Loucy (cell line): Measurements from ENCODE around the gene GCK.

Experiments used
- H2AFZ ChIP-seq: fragments of 200-600 bp; sonication (generic); 2 replicates; pipeline ENCODE4 v1.6.0; 2016; ENCODE audit warnings: antibody characterized with exemption, mild to moderate bottlenecking, low read length, moderate library complexity
- H3F3A ChIP-seq: fragments of 200-600 bp; 2 replicates; pipeline ENCODE4 v1.6.0; 2016; ENCODE audit warnings: antibody characterized with exemption, low read depth, mild to moderate bottlenecking
- H3K27me3 ChIP-seq: fragments of 200-600 bp; sonication (generic); 2 replicates; pipeline ENCODE4 v1.6.1; 2014; ENCODE audit warnings: low read length, mild to moderate bottlenecking; ENCODE audit not compliant: insufficient read depth, poor library complexity, severe bottlenecking
- H3K36me3 ChIP-seq: fragments of 200-600 bp; sonication (generic); 2 replicates; pipeline ENCODE4 v1.6.1; 2016; ENCODE audit warnings: low read length; ENCODE audit not compliant: insufficient read depth
- H3K4me1 ChIP-seq: fragments of 200-600 bp; sonication (generic); 2 replicates; pipeline ENCODE4 v1.5.1; 2014; ENCODE audit warnings: low read length, mild to moderate bottlenecking; ENCODE audit not compliant: insufficient read depth, poor library complexity, severe bottlenecking
- H3K4me2 ChIP-seq: fragments of 200-600 bp; sonication (generic); 2 replicates; pipeline ENCODE4 v1.6.0; 2014; ENCODE audit warnings: antibody characterized with exemption, low read length, low read depth, mild to moderate bottlenecking; ENCODE audit not compliant: poor library complexity, severe bottlenecking
- H3K4me3 ChIP-seq: fragments of 200-600 bp; sonication (generic); 2 replicates; pipeline ENCODE4 v1.5.1; 2014; ENCODE audit warnings: low read length, mild to moderate bottlenecking, mixed read lengths; ENCODE audit not compliant: poor library complexity, severe bottlenecking
- H3K79me2 ChIP-seq: fragments of 200-600 bp; sonication (generic); 2 replicates; pipeline ENCODE4 v1.6.1; 2014; ENCODE audit warnings: low read length; ENCODE audit not compliant: insufficient read depth
- H3K9ac ChIP-seq: fragments of 200-600 bp; sonication (generic); 2 replicates; pipeline ENCODE4 v1.6.0; 2014; ENCODE audit warnings: mild to moderate bottlenecking, low read depth, low read length, moderate library complexity; ENCODE audit not compliant: poor library complexity, severe bottlenecking
- H3K9me2 ChIP-seq: fragments of 200-600 bp; sonication (generic); replicated peaks from 2 replicates; pipeline ENCODE4 v1.6.1; 2016; ENCODE audit warnings: low read depth, low read length, mixed read lengths
- H3K9me3 ChIP-seq: fragments of 200-600 bp; sonication (generic); 2 replicates; pipeline ENCODE4 v1.6.1; 2014; ENCODE audit warnings: mild to moderate bottlenecking, antibody characterized with exemption, low read length, low read depth; ENCODE audit not compliant: insufficient read depth
- H4K20me1 ChIP-seq: fragments of 200-600 bp; sonication (generic); 2 replicates; pipeline ENCODE4 v1.6.0; 2014; ENCODE audit warnings: antibody characterized with exemption, low read length, mild to moderate bottlenecking; ENCODE audit not compliant: insufficient read depth, poor library complexity, severe bottlenecking
- CTCF ChIP-seq: fragments of 200-600 bp; sonication (generic); conservative IDR thresholded peaks from 2 replicates; pipeline ENCODE4 v1.5.1; 2014; ENCODE audit warnings: mild to moderate bottlenecking, antibody characterized with exemption, low read length
- EZH2phosphoT487 ChIP-seq: fragments of 200-600 bp; IDR thresholded peaks from 2 replicates; pipeline ENCODE4 v1.6.1; 2018; ENCODE audit warnings: antibody characterized with exemption, mild to moderate bottlenecking, moderate library complexity, borderline replicate concordance

The GCK gene

DNA sequence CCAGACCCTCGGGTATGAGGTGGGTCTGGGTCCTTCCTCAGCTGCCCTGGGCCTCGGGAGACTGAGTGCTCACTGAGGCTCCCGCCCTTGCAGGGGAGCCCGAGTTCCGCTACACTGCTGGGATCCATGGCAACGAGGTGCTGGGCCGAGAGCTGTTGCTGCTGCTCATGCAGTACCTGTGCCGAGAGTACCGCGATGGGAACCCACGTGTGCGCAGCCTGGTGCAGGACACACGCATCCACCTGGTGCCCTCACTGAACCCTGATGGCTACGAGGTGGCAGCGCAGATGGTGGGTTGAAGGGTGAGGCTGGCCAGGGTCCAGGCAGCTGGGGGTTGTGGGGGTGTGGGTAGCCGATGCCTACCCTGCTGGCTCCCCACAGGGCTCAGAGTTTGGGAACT lies 77.5 kb downstream of the GCK start:
- Histone ChIP-seq H3K4me2 (no peak overlapping the region), H3K4me1 (no peaks in the 10 kb centered on the region), H3F3A (no peaks in the 10 kb centered on the region), H3K27me3 (no peaks in the 10 kb centered on the region), H3K9me3 (no peaks in the 10 kb centered on the region), H2AFZ (no peak overlapping the region), H3K9ac (no peak overlapping the region), H3K36me3 (peaks cover 47% of the 10 kb centered on the region; the same call in 1 of the 2 replicates), H3K79me2 (peaks cover 23% of the 10 kb centered on the region), H3K9me2 (no peaks in the 10 kb centered on the region), H4K20me1 (peaks cover 12% of the 10 kb centered on the region), H3K4me3 (no peak overlapping the region)
- no peak for TF ChIP-seq EZH2phosphoT487
- TF ChIP-seq CTCF = no peak

GRCh38 chr7:44110719-44111635 lies 78.3 kb downstream of the GCK start:
- H3K9me2 ChIP-seq = no peaks in the 10 kb centered on the region
- H3K4me1 ChIP-seq = peaks cover 5% of the 10 kb centered on the region
- H3K27me3 ChIP-seq = no peaks in the 10 kb centered on the region
- no peaks in the 10 kb centered on the region for H3F3A ChIP-seq
- H3K79me2 ChIP-seq = peaks cover 31% of the 10 kb centered on the region
- H3K36me3 ChIP-seq = peaks cover 47% of the 10 kb centered on the region; the same call in 1 of the 2 replicates
- H3K4me3 ChIP-seq = no peak overlapping the region
- no peak overlapping the region for H2AFZ ChIP-seq
- H4K20me1 ChIP-seq = peaks cover 19% of the 10 kb centered on the region
- H3K4me2 ChIP-seq = no peak overlapping the region
- H3K9me3 ChIP-seq = no peaks in the 10 kb centered on the region
- TF ChIP-seq EZH2phosphoT487 (no peak), CTCF (no peak)
- no peak overlapping the region for H3K9ac ChIP-seq

DNA sequence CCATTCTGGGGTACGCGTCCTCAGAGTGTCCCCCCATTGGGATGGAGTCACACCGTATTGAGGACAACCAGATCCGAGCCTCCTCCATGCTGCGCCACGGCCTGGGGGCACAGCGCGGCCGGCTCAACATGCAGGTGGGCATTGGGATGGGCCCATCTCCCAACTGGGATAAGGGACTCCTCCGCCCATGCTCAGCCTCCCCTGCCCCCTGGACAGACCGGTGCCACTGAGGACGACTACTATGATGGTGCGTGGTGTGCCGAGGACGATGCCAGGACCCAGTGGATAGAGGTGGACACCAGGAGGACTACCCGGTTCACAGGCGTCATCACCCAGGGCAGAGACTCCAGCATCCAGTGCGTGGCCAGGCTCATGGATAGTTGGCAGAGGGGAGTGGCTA lies 79.2 kb downstream of the GCK start:
- TF ChIP-seq EZH2phosphoT487 (no peak), CTCF (no peak)
- Histone ChIP-seq H3K4me1 (peaks cover 15% of the 10 kb centered on the region), H3K9me3 (no peaks in the 10 kb centered on the region), H3K4me3 (no peak overlapping the region), H3K27me3 (no peaks in the 10 kb centered on the region), H3K9me2 (no peaks in the 10 kb centered on the region), H3F3A (no peaks in the 10 kb centered on the region), H3K36me3 (peaks cover 40% of the 10 kb centered on the region; the same call in 1 of the 2 replicates), H3K79me2 (peaks cover 41% of the 10 kb centered on the region), H3K4me2 (no peak overlapping the region), H3K9ac (no peak overlapping the region), H2AFZ (no peak overlapping the region), H4K20me1 (peaks cover 29% of the 10 kb centered on the region)
